ENCODE measurements around the gene RABGAP1L.

RABGAP1L gene

DNA sequence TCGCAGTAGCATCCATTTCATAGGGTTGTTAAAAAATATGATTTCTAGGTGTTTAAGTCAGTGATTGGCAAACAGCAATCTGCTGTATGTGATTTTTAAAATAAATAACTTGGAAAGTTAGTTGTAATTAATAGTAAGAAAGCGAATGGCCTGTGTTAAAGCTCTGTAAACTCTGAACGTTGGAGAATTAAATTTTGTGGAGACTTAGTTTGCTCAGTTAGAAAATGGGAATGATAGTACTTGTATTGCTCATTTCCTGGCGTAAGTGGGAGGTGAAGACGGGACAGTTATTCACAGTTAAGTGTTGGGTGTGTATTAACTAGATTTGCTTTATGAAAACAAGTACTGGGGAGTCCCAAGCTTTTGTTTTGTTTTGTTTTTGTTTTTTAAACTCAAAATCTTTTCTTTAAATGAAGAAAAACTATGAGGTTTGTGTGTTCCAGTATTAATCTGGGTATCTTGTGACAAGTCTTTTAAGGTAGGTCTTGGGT lies 841.4 kb downstream of the RABGAP1L start:
- no peak for DNase-seq (ENCODE audit: low read depth, low spot score)
- ChIA-PET CTCF (interaction anchor here (0.9 to 4.7 kb wide), 6 partner anchors 9 to 229 kb away, joined by 3 to 71 read pairs (median 4); no protein-coding TSS in a partner anchor), POLR2A (interaction anchor here (2.5 to 3.2 kb wide), 2 partner anchors 14 to 22 kb away, joined by 16 to 35 read pairs; partner anchors contain the start of gene MRPS14)
- TF ChIP-seq, protein P1, sequence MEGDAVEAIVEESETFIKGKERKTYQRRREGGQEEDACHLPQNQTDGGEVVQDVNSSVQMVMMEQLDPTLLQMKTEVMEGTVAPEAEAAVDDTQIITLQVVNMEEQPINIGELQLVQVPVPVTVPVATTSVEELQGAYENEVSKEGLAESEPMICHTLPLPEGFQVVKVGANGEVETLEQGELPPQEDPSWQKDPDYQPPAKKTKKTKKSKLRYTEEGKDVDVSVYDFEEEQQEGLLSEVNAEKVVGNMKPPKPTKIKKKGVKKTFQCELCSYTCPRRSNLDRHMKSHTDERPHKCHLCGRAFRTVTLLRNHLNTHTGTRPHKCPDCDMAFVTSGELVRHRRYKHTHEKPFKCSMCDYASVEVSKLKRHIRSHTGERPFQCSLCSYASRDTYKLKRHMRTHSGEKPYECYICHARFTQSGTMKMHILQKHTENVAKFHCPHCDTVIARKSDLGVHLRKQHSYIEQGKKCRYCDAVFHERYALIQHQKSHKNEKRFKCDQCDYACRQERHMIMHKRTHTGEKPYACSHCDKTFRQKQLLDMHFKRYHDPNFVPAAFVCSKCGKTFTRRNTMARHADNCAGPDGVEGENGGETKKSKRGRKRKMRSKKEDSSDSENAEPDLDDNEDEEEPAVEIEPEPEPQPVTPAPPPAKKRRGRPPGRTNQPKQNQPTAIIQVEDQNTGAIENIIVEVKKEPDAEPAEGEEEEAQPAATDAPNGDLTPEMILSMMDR (IDR thresholded peaks at IDR 0.05; ENCODE audit: insufficient read depth, low read length, missing control alignments): no peak
- H3K4me3 ChIP-seq (ENCODE audit: low read depth, low read length): peak overlapping the region; percentile 86

DNA sequence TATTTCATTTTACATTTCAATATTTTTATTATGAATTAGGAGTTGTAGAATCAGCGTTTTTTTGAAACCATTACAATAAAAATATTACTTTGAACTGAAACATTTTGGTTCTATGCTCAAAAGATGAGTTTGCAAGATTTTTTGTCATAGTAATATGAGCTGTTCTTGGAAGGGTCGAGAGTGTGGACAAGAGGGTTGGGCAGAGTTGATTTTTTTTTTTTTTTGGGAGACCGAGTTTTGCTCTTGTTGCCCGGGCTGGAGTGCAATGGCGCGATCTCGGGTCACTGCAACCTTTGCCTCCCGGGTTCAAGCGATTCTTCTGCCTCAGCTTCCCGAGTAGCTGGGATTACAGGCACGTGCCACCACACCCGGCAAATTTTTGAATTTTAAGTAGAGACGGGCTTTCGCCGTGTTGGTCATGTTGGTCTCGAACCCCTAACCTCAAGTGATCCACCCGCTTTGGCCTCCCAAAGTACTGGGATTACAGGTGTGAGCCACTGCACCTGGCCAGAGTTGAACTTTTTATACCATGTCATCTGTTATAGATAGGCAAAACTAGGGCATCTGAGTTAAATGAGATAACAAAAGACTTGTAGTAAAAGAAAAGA lies 843.7 kb downstream of the RABGAP1L start:
- TF ChIP-seq, protein P1 (IDR thresholded peaks at IDR 0.05; ENCODE audit: insufficient read depth, low read length, missing control alignments): no peak
- H3K4me3 ChIP-seq (ENCODE audit: low read depth, low read length): no peak overlapping the region
- no peak for DNase-seq (ENCODE audit: low read depth, low spot score)
- CTCF ChIA-PET: interaction anchor here (1.4 to 1.5 kb wide), 2 partner anchors 13 to 26 kb away, joined by 3 read pairs; no protein-coding TSS in a partner anchor
- POLR2A ChIA-PET: interaction anchor here (0.7 kb wide), 1 partner anchor 398 kb away, joined by 3 read pairs; no protein-coding TSS in a partner anchor

DNA sequence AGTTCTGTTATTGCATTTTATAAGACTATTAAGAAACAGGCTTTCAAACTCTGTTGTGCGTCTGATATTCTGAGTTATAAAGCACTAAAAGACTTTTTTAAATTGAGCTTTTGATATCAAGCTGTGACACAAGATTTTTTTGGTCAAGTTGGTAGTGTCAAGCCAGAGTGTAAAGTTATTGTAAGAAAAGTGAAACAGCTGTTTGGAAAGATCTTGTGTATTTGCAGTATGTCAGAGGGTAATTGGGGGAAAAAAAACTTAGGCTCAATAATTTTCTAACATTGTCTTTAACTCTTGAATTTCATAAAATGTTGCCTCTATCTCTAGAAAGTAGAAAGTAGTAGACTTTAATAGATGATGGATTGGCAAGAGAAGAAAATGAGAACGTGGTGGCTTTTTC lies 844.2 kb downstream of the RABGAP1L start:
- TF ChIP-seq, protein P1 (IDR thresholded peaks at IDR 0.05; ENCODE audit: insufficient read depth, low read length, missing control alignments): no peak
- H3K4me3 ChIP-seq (ENCODE audit: low read depth, low read length): no peak overlapping the region
- DNase-seq (ENCODE audit: low read depth, low spot score): no peak
- CTCF ChIA-PET: interaction anchor here (1.4 to 1.5 kb wide), 2 partner anchors 12 to 26 kb away, joined by 3 read pairs; no protein-coding TSS in a partner anchor
- POLR2A ChIA-PET: interaction anchor here (0.7 kb wide), 1 partner anchor 398 kb away, joined by 3 read pairs; no protein-coding TSS in a partner anchor

DNA sequence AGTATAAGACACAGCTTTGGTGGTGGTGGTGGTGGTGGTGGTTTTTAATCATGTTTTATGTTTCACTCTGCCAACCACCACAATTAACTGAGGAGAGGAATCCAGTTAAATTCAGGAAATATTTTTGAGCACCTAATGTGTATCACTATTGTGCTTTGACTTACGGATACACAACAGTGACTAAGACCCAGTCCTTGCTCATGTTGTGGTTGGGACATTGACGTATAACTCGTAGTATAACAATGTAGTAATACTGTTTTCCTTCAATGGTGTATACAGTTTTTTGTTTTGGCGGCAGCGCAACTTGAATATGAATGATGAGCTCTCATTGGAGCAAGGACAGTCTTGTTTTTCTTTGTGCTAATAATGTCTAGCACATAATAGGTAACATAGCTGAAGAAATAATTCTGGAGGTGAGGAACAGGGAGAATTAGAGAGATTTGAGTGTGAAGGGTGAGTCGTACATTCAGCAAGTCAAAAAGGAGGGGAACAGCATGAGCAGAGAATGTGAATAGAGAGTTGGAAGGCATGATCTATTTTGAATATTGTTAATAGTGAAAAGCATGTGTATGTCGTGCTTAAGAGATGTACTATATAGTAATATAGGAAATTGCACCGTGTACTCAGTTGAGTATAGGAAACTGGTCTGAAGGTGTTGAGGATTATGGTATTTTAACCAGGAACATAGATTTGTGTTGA lies 845.9 kb downstream of the RABGAP1L start:
- ChIA-PET CTCF (interaction anchor here (1.3 kb wide), 1 partner anchor 14 kb away, joined by 3 read pairs; no protein-coding TSS in a partner anchor), POLR2A (no interaction called here)
- no peak for DNase-seq (ENCODE audit: low read depth, low spot score)
- TF ChIP-seq, protein P1 (IDR thresholded peaks at IDR 0.05; ENCODE audit: insufficient read depth, low read length, missing control alignments): no peak
- no peak overlapping the region for H3K4me3 ChIP-seq (ENCODE audit: low read depth, low read length)

DNA sequence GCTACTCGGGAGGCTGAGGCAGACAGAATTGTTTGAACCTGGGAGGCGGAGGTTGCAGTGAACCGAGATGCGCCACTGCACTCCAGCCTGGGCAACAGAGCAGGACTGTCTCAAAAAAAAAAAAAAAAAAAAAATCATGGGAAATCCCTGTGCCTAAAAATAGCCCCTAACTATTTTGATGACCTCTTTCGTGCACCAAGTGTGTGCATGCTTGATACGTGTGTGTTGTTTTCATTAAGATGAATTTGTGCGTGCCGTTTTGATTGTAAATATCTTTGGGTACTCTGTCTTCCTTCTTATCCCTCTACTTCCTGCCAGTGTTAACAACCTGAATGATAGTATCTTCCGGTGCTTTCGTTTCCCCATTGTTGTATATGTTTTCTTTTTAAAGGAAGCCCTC lies 850.2 kb downstream of the RABGAP1L start:
- ChIA-PET POLR2A (no interaction called here), CTCF (interaction anchor here (2.8 kb wide), 1 partner anchor 10 kb away, joined by 13 read pairs; the partner anchor contains the start of gene CACYBP)
- DNase-seq (ENCODE audit: low read depth, low spot score): no peak
- TF ChIP-seq, protein P1 (IDR thresholded peaks at IDR 0.05; ENCODE audit: insufficient read depth, low read length, missing control alignments): no peak
- H3K4me3 ChIP-seq (ENCODE audit: low read depth, low read length): no peak overlapping the region

DNA sequence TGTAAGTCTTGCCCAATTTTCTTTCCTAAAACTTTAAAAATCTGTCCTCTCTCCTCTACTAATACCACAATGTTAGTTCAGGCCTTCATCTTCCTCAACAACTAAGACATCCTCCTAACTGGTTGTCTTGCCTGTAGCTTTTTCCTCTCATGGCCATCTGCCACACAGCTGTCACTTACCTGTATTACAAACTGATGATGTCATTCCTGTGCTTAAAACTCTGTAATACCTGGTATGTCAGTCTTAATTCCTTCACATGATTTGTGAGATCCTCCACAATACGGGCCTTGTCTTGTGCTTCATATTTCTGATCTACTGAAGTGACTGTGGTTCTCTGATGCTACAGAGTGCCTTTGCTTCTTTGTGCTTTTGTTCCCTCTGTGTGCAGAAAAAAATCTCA lies 854.1 kb downstream of the RABGAP1L start:
- ChIA-PET CTCF (interaction anchor here (0.9 kb wide), 1 partner anchor 13 kb away, joined by 3 read pairs; no protein-coding TSS in a partner anchor), POLR2A (no interaction called here)
- DNase-seq (ENCODE audit: low read depth, low spot score): no peak
- no peak overlapping the region for H3K4me3 ChIP-seq (ENCODE audit: low read depth, low read length)
- TF ChIP-seq, protein P1 (IDR thresholded peaks at IDR 0.05; ENCODE audit: insufficient read depth, low read length, missing control alignments): no peak
